ENCODE data around the gene FAAP100.
A peak's percentile ranks its signal among the peaks of the same experiment; 100 is the strongest.

The FAAP100 gene

DNA sequence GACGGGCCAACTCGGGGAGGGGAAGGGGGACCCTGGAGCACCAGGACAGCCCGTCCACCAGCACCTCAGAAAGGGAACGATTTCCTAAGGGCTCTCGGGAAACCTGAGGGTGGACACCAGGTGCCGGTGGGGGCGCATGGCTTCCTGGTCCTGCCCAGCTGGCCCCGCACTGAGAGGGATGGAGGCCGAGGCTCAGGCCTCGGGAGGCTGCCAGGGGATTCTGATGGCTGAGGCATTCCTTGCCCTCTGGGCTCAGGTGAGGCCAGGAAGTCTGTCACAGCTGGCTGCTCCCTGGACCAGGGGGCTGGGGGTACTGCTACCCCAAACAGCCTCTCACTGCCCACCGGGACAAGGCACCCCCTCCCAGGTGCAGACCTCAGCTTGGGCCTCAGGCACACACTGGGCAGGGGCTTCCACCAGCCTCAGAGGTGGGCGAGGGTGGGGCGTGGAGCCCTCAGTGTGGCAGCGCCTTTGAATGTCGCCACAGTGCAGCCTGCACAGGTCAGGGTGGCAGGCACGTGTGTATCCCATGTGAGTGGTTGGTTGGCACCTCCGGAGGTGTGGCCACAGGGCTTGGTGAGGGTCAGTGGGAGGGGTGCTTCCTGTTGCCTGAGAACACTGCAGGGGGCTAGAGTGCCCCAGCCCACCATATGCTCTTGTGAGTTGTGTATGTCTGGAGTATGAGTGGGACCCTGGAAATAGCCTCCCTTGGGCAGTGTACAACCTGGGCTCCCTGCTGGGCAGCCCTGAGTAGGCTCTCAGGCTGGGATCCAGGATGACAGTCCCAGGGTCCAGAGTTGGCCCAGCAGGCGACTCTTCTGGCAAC is 27.9 kb downstream of the FAAP100 start:
- no peak for DNase-seq (ENCODE audit: low spot score)

DNA sequence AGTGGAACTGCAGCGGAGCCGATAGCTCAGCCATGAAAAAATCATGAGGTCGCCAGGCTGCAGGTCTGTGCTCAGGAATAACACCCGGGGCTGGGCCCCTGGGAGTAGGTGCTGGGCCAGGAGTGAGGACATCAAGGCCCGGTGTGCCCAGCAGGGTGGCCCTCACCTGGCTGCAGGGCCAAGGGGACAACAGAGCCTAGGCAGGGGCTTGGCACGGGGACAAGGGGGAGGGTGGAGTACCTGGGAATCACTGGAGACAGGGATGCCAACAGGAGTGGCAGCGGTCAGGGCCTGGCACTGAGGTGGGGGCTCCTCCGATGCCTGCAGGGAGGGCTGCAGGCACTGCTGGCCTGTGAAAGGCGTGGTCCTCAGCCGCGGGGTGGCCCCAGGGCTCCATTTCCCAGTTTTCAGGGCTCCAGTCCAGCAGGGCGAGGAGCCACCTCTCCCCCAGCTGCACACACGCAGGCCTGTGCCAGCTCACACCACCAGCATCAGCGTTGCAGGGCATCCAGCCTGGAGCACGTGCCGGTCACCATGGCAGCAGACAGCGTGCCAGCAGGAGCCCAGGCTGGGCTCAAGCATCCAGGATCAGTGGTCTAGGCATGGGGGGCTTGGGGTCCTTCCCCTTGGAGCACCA is 28.6 kb downstream of the FAAP100 start:
- DNase-seq (ENCODE audit: low spot score) = no peak

GRCh38 chr17:81522491-81523401 is 29.4 kb downstream of the FAAP100 start:
- peak; percentile 88 for DNase-seq (ENCODE audit: low spot score)

- peak; percentile 55 for DNase-seq (ENCODE audit: low spot score)
These were observed 31.9 kb downstream of the FAAP100 start for GRCh38 chr17:81520021-81520901.

- DNase-seq (ENCODE audit: low spot score) = peak; percentile 75
These were observed 32.7 kb downstream of the FAAP100 start for GRCh38 chr17:81519284-81520020.

DNA sequence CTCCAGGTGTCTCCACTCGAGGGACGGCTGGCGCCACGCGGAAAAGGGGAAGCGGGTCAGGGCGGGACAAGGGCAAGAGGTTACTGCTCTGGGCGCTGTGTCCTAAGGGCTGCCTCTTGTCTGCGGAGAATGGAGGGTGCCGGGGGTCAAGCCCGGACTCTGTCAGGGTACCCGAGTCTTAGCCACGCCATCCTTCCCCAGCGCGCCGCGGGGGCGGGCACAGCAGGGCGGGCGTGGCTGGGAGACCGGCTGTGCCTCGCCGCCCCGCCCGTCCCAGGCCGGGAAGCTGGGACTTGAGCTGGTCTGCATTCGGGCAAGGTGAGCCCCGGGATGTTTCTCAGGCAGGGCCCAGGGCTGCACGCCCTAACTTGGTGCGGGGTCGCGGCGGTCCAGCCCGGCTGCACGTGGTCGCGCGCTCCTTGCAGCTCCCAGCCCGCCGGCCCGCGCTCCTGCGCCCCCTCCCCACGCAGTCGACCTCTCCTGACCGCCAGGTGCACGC is 33.3 kb downstream of the FAAP100 start:
- peak; percentile 77 for DNase-seq (ENCODE audit: low spot score)

- no peak for DNase-seq (ENCODE audit: low spot score)
These were observed 33.9 kb downstream of the FAAP100 start for GRCh38 chr17:81518113-81518784.

DNA sequence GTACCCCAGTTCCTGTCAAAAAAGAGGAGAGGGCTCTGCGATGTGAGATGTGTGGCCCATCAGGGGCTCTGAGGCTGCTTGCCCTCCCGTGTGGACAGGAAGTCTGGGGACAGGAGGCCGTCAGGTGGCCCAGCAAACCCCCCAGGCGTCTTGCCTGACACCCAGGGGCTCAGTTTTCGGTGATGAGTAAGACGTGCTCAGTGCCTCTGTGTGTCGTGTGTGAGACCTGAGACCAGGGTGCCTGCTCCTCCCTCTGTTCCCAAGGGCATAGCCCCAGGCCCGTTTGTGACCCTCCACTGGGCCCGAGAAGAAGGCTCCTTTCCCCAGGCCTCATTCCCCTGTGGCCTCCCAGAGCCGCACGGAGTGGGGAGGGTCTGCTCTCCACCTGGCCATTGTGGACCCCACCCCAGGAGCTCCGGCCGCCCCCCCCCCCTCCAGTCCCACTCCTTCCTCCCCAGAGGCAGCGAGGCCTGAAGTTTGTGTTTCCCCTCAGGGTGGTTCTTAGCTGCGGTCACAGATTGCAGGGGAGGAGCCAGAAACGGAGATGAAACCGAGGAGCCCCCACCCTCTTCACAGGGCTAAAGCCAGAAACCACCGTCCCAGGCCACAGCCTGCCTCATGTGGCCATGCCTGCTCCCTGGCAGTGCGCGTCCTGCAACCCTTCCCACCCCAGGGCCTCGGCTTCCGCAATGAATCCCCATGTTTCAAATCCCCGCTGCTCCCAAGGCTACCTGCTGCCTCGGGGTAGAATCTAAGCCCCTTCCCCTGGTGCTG is 34.6 kb downstream of the FAAP100 start:
- peak; percentile 71 for DNase-seq (ENCODE audit: low spot score)

DNA sequence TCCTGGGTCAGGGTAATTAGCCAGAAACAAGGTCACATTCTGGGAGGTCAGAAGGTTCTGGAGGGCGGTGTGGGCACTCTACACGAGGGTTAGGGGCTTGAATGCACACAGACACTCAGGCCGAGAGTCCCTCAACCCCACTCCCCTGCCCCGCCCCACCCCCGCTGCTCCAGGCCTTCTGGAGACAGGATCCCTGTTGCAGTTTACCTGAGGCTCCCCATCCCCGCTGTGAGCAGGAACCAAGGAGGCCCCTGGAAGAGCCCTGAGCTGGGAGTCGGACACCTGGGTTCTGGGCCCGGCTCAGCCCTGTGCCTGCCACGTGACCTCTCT is 35.2 kb downstream of the FAAP100 start:
- no peak for DNase-seq (ENCODE audit: low spot score)

DNA sequence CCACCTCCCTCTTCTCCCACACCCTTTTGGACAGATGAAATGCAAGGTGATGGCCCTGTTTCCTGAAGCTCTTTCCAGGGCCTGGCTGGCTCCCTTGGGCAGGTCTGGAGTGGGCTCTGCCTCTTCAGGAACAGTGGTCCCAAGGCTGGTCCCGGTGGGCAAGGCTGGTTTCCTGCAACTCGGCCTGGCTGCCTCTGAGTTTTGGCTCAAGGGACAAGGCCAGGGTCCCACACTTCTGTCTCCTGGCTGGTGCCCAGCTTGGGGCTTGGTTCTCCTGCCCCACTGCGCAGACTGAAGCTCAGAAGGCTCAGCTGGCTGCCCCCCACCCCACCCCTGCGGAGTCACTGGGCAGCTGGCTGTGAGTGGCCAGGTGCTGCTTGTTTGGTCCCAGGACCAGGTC is 35.7 kb downstream of the FAAP100 start:
- DNase-seq (ENCODE audit: low spot score) = peak; percentile 54

GRCh38 chr17:81515530-81516041 is 36.6 kb downstream of the FAAP100 start:
- peak; percentile 62 for DNase-seq (ENCODE audit: low spot score)

DNA sequence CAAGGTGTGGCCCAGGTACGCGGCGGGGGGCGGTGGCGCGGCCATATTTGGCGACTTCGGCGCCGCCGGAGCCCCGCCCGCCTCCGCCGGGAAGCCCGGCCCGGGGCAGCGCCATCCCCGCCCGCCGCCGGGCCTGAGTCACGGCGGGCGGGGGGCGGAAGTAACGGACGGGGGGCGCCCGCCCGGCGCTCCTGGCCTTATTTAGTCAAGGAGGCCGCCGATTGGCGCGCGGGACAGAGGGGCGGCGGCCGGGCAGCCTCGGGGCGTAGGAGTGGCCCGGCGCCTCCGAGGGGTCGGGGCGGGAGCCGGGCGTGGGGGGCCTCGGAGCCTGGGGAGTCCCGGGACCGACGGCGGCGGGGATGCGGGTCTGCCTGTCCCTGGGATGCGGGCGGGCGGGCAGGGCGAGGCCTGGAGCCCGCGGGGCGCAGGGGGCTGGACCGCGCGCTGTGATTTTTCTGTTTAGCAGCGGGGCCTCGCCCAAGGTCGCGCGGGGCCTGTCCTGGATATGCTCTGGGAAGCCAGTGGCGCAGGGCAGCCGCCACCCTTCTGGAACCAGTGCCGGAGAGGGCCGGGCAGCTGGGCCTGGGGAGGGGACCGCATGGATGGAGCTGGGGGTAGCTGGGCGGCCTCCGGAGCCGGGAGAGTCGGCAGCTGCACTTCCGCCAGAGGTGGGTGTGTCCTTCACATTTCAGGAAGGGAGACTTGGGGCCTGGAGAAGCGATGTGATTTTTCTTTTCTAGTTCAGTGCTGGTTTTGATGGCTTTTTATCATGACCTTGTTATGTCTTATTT is 37.2 kb downstream of the FAAP100 start:
- DNase-seq (ENCODE audit: low spot score) = peak; percentile 88

DNA sequence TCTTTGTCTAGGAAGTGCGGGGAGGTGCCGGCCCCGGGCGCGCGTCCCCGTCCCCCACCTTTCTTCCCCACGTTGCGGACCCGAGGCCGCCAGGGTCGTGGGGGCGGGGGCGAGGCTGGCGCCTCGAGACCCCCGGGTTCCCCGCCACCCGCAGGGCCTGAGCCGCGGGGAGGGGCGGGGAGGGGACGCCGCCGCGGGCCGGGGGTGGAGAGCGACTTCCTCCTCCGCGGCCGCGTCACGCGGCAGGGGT is 37.7 kb downstream of the FAAP100 start:
- DNase-seq (ENCODE audit: low spot score) = no peak

DNA sequence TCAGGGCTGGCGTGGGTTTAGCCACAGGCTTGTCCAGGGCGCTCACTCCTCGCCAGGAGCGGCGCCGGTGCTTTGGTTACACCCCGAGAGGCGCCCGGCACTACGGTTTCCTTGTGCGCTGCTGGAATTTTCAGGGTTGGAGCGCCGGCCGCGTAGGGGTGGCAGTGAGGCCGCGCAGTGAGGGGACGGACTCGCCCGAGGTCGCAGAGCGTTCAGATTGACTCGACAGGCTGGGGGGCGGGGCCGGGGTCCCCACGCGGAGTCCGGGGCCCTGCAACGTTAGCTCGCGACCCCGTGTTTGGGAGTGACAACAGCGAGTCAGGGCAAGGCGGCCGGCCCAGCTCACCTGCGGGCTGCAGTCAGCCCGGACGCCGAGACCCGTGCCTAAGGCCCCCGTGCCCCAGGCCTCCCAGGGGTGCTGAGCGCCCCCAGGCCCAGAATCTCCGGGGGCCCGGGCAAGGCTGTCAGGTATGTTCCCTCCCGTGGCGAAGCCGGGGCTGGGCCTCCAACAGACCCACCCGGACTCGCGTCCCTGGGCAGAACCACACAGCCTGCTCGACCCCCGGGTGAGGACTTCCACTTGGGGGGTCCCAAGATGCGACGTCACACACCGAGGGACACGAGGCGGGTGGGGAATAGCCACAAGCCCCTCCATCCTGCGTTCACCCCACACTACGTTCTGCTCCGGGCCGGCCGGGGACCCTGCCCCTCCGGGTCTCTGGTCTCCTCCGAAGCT is 38.2 kb downstream of the FAAP100 start:
- peak; percentile 86 for DNase-seq (ENCODE audit: low spot score)

DNA sequence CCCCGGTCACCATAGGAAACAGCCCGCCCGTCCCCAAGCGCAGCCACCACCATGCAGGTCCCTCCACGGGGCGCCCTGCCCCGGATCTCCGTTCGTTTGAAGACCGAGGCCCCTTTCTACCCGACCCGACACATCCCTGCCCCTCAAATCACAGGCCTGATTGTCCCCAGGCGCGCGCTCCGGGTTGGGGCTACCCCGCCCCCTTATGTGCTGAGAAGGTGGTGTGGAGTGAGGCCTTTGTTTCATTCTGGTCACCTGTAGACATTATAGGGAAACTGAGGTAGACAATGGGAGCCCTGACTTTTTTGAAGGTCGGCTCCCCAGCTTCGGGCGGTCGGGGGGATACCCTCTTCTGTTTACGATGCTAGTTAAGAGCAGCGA is 38.8 kb downstream of the FAAP100 start:
- peak; percentile 86 for DNase-seq (ENCODE audit: low spot score)

- DNase-seq (ENCODE audit: low spot score) = peak; percentile 97
These were observed 39.4 kb downstream of the FAAP100 start, which contains the start of gene ACTG1 for GRCh38 chr17:81512562-81513371. Gene ACTG1 (minus strand): TSS chr17:81512799. CDS start chr17:81512354, 445 bp downstream.
